Activated CD4-positive, alpha-beta T cell treated with anti-CD3 and anti-CD28 coated beads, Interleukin-2, amount 10 ng/mL, durations not matched to agents 24 days and 14 days (primary cell): ENCODE measurements around the gene KCNC1. TPM values are rescaled to one million over a fixed set of nuclear protein-coding genes. Genes with fewer than 3 reads are reported as not detected.

Source experiments
- DNase-seq: peaks from one replicate; pipeline ENCODE4 v3.0.0; 2022
- H3K27ac Mint-ChIP-seq: one replicate; pipeline ENCODE4 v1.8.0; 2022; ENCODE audit warnings: mild to moderate bottlenecking, mixed read lengths
- H3K27me3 Mint-ChIP-seq: one replicate; pipeline ENCODE4 v1.8.0; 2022; ENCODE audit warnings: mixed read lengths
- H3K36me3 Mint-ChIP-seq: one replicate; pipeline ENCODE4 v1.8.0; 2022; ENCODE audit warnings: low read depth, mild to moderate bottlenecking, mixed read lengths
- H3K4me1 Mint-ChIP-seq: one replicate; pipeline ENCODE4 v1.8.0; 2021; ENCODE audit warnings: mixed read lengths
- H3K4me3 Mint-ChIP-seq: one replicate; pipeline ENCODE4 v1.8.0; 2022; ENCODE audit warnings: mild to moderate bottlenecking, moderate library complexity, mixed read lengths
- H3K9me3 Mint-ChIP-seq: one replicate; pipeline ENCODE4 v1.8.0; 2021; ENCODE audit warnings: mixed read lengths
- intact Hi-C: fragments of 100-400 bp; cut with micrococcal nuclease; formaldehyde crosslinking; loops from one replicate; pipeline ENCODE4 v1.15.1; 2023
- total RNA-seq: library from RNA; stranded (reverse); gene quantifications from 2 replicates; pipeline ENCODE4 v1.2.3, GENCODE V29; 2022

KCNC1 gene
- total RNA-seq, 1 donor from 2014 or later: not detected

GRCh38 chr11:17764446-17765218 lies 30.1 kb downstream of the KCNC1 start:
- intact Hi-C loops: no loop called here
- Mint-ChIP-seq H3K27me3 (no peaks in the 10 kb centered on the region), H3K36me3 (no peaks in the 10 kb centered on the region), H3K4me3 (no peak overlapping the region), H3K27ac (no peak overlapping the region), H3K9me3 (no peaks in the 10 kb centered on the region), H3K4me1 (no peaks in the 10 kb centered on the region)
- no peak for DNase-seq

GRCh38 chr11:17765356-17766072 lies 30.9 kb downstream of the KCNC1 start:
- Mint-ChIP-seq H3K27ac (no peak overlapping the region), H3K4me3 (no peak overlapping the region), H3K9me3 (no peaks in the 10 kb centered on the region), H3K27me3 (no peaks in the 10 kb centered on the region), H3K36me3 (no peaks in the 10 kb centered on the region), H3K4me1 (no peaks in the 10 kb centered on the region)
- intact Hi-C loops: no loop called here
- DNase-seq: no peak

- intact Hi-C loops: no loop called here
- no peak for DNase-seq
- H3K4me1 Mint-ChIP-seq: no peaks in the 10 kb centered on the region
- H3K9me3 Mint-ChIP-seq: no peaks in the 10 kb centered on the region
- no peak overlapping the region for H3K4me3 Mint-ChIP-seq
- no peaks in the 10 kb centered on the region for H3K27me3 Mint-ChIP-seq
- no peaks in the 10 kb centered on the region for H3K36me3 Mint-ChIP-seq
- H3K27ac Mint-ChIP-seq: no peak overlapping the region
These were observed 31.4 kb downstream of the KCNC1 start for GRCh38 chr11:17766073-17766359.

GRCh38 chr11:17766590-17766989 lies 32.0 kb downstream of the KCNC1 start:
- intact Hi-C loops: no loop called here
- Mint-ChIP-seq H3K4me3 (no peak overlapping the region), H3K27me3 (no peaks in the 10 kb centered on the region), H3K4me1 (no peaks in the 10 kb centered on the region), H3K36me3 (no peaks in the 10 kb centered on the region), H3K9me3 (no peaks in the 10 kb centered on the region), H3K27ac (no peak overlapping the region)
- no peak for DNase-seq

- Mint-ChIP-seq H3K27ac (no peak overlapping the region), H3K4me3 (no peak overlapping the region), H3K36me3 (no peaks in the 10 kb centered on the region), H3K27me3 (no peaks in the 10 kb centered on the region), H3K4me1 (no peaks in the 10 kb centered on the region), H3K9me3 (no peaks in the 10 kb centered on the region)
- intact Hi-C loops: no loop called here
- DNase-seq: no peak
These were observed 32.8 kb downstream of the KCNC1 start for GRCh38 chr11:17767301-17767885.

- Mint-ChIP-seq H3K4me1 (no peaks in the 10 kb centered on the region), H3K9me3 (no peaks in the 10 kb centered on the region), H3K4me3 (no peak overlapping the region), H3K27me3 (no peaks in the 10 kb centered on the region), H3K36me3 (no peaks in the 10 kb centered on the region), H3K27ac (peak overlapping the region; percentile 26)
- DNase-seq: no peak
- intact Hi-C loops: no loop called here
These were observed 33.3 kb downstream of the KCNC1 start for GRCh38 chr11:17767914-17768313.

GRCh38 chr11:17768547-17768946 lies 34.0 kb downstream of the KCNC1 start:
- Mint-ChIP-seq H3K4me3 (no peak overlapping the region), H3K27ac (no peak overlapping the region), H3K27me3 (no peaks in the 10 kb centered on the region), H3K4me1 (no peaks in the 10 kb centered on the region), H3K36me3 (no peaks in the 10 kb centered on the region), H3K9me3 (no peaks in the 10 kb centered on the region)
- intact Hi-C loops: no loop called here
- DNase-seq: no peak

- Mint-ChIP-seq H3K27me3 (no peaks in the 10 kb centered on the region), H3K9me3 (no peaks in the 10 kb centered on the region)
These were observed 34.6 kb downstream of the KCNC1 start for GRCh38 chr11:17769218-17769617.

GRCh38 chr11:17770048-17770652 lies 35.6 kb downstream of the KCNC1 start:
- H3K27me3 Mint-ChIP-seq: no peaks in the 10 kb centered on the region
- H3K27ac Mint-ChIP-seq: no peak overlapping the region
- no peak overlapping the region for H3K4me3 Mint-ChIP-seq
- H3K4me1 Mint-ChIP-seq: no peaks in the 10 kb centered on the region
- no peaks in the 10 kb centered on the region for H3K9me3 Mint-ChIP-seq
- DNase-seq: no peak
- no peaks in the 10 kb centered on the region for H3K36me3 Mint-ChIP-seq
- intact Hi-C loops: no loop called here

More at GRCh38 chr11:17769218-17769617, 34.6 kb downstream of the KCNC1 start:
- intact Hi-C loops: no loop called here
- no peak overlapping the region for H3K27ac Mint-ChIP-seq
- no peak for DNase-seq
- H3K4me1 Mint-ChIP-seq: no peaks in the 10 kb centered on the region
- no peak overlapping the region for H3K4me3 Mint-ChIP-seq
- H3K36me3 Mint-ChIP-seq: no peaks in the 10 kb centered on the region

- intact Hi-C loops: no loop called here
These were observed 36.3 kb downstream of the KCNC1 start for GRCh38 chr11:17770917-17771316.

GRCh38 chr11:17771415-17771814 lies 36.8 kb downstream of the KCNC1 start:
- intact Hi-C loops: no loop called here
- Mint-ChIP-seq H3K36me3 (no peaks in the 10 kb centered on the region), H3K4me3 (no peak overlapping the region), H3K27ac (no peak overlapping the region), H3K9me3 (no peaks in the 10 kb centered on the region), H3K4me1 (no peaks in the 10 kb centered on the region), H3K27me3 (no peaks in the 10 kb centered on the region)
- DNase-seq: no peak

More at GRCh38 chr11:17770917-17771316, 36.3 kb downstream of the KCNC1 start:
- Mint-ChIP-seq H3K36me3 (no peaks in the 10 kb centered on the region), H3K27ac (no peak overlapping the region), H3K4me1 (no peaks in the 10 kb centered on the region), H3K27me3 (no peaks in the 10 kb centered on the region), H3K9me3 (no peaks in the 10 kb centered on the region), H3K4me3 (no peak overlapping the region)
- DNase-seq: no peak

- Mint-ChIP-seq H3K9me3 (no peaks in the 10 kb centered on the region), H3K36me3 (no peaks in the 10 kb centered on the region), H3K27ac (no peak overlapping the region), H3K4me3 (no peak overlapping the region), H3K4me1 (no peaks in the 10 kb centered on the region), H3K27me3 (no peaks in the 10 kb centered on the region)
- DNase-seq: no peak
- intact Hi-C loops: no loop called here
These were observed 37.3 kb downstream of the KCNC1 start for GRCh38 chr11:17771841-17772401.

GRCh38 chr11:17772704-17773600 lies 38.4 kb downstream of the KCNC1 start:
- no peak for DNase-seq
- H3K9me3 Mint-ChIP-seq: no peaks in the 10 kb centered on the region
- no peaks in the 10 kb centered on the region for H3K27me3 Mint-ChIP-seq
- no peak overlapping the region for H3K4me3 Mint-ChIP-seq
- H3K36me3 Mint-ChIP-seq: no peaks in the 10 kb centered on the region
- H3K4me1 Mint-ChIP-seq: no peaks in the 10 kb centered on the region
- intact Hi-C loops: no loop called here
- no peak overlapping the region for H3K27ac Mint-ChIP-seq
